ENCODE results near the gene PDZD11.

GRCh38 chrX:70255452-70255851 is 34.3 kb downstream of the PDZD11 start:
- no peak for TF ChIP-seq EP300 (IDR thresholded peaks at IDR 0.05; ENCODE audit: low read length)
- TF ChIP-seq CTCF (IDR thresholded peaks at IDR 0.05 in 2 of 3, conservative IDR thresholded peaks at IDR 0.05 in 1 of 3; ENCODE audit: insufficient read depth in 2 of 3, low read depth in 1 of 3, low read length in 3 of 3): no peak
